ENCODE data around the gene SFMBT1. TPM values are rescaled to one million over a fixed set of nuclear protein-coding genes. Genes with fewer than 3 reads are reported as not detected.

SFMBT1 gene
- total and polyA plus RNA-seq, 2 donors from 2014 or later: 3.4 to 16.0 TPM

GRCh38 chr3:52931328-52931727, 114.5 kb downstream of the SFMBT1 start:
- Histone ChIP-seq H3K36me3 (ENCODE audit: control insufficient read depth in 2 of 3, insufficient read depth in 3 of 3, low read length in 3 of 3) (peaks cover 0 to 14% (median 2%) of the 10 kb centered on the region in 3 donors), H3K4me1 (ENCODE audit: control insufficient read depth in 2 of 3, insufficient read depth in 2 of 3, low read depth in 1 of 3, low read length in 3 of 3) (no peaks in the 10 kb centered on the region)
- FAIRE-seq: no peak

GRCh38 chr3:52930748-52931147, 115.1 kb downstream of the SFMBT1 start:
- intact Hi-C loops (cut with DNase I): no loop called here
- no peaks in the 10 kb centered on the region for H3K27me3 ChIP-seq (ENCODE audit: control insufficient read depth, insufficient read depth, low read length)
- FAIRE-seq: no peak
- H3K9ac ChIP-seq (ENCODE audit: low read length in 3 of 3): no peak overlapping the region
- no peaks in the 10 kb centered on the region for H3K9me3 ChIP-seq (ENCODE audit: control insufficient read depth in 2 of 3, insufficient read depth in 1 of 3, low read length in 3 of 3)
- no peak overlapping the region for H3K27ac ChIP-seq (ENCODE audit: low read depth in 2 of 2, low read length in 2 of 2)
- H3K4me3 ChIP-seq (ENCODE audit: low read length in 3 of 3): no peak overlapping the region
- TF ChIP-seq CTCF (IDR thresholded peaks at IDR 0.05; ENCODE audit: borderline replicate concordance, extremely low read depth, insufficient read depth): no peak
- H3K4me1 ChIP-seq (ENCODE audit: control insufficient read depth in 2 of 3, insufficient read depth in 2 of 3, low read depth in 1 of 3, low read length in 3 of 3): no peaks in the 10 kb centered on the region
- peaks cover 0 to 14% (median 2%) of the 10 kb centered on the region in 3 donors for H3K36me3 ChIP-seq (ENCODE audit: control insufficient read depth in 2 of 3, insufficient read depth in 3 of 3, low read length in 3 of 3)
- DNase-seq: no peak

More at GRCh38 chr3:52931328-52931727, 114.5 kb downstream of the SFMBT1 start:
- no peak for DNase-seq
- Histone ChIP-seq H3K4me3 (ENCODE audit: low read length in 3 of 3) (no peak overlapping the region), H3K27me3 (ENCODE audit: control insufficient read depth, insufficient read depth, low read length) (no peaks in the 10 kb centered on the region), H3K9ac (ENCODE audit: low read length in 3 of 3) (no peak overlapping the region), H3K27ac (ENCODE audit: low read depth in 2 of 2, low read length in 2 of 2) (no peak overlapping the region), H3K9me3 (ENCODE audit: control insufficient read depth in 2 of 3, insufficient read depth in 1 of 3, low read length in 3 of 3) (no peaks in the 10 kb centered on the region)
- TF ChIP-seq CTCF (IDR thresholded peaks at IDR 0.05; ENCODE audit: borderline replicate concordance, extremely low read depth, insufficient read depth): no peak
- intact Hi-C loops (cut with DNase I): no loop called here

- FAIRE-seq: no peak
- intact Hi-C loops (cut with DNase I): no loop called here
- no peak for DNase-seq
- H3K27ac ChIP-seq (ENCODE audit: low read depth in 2 of 2, low read length in 2 of 2): no peak overlapping the region
- H3K36me3 ChIP-seq (ENCODE audit: control insufficient read depth in 2 of 3, insufficient read depth in 3 of 3, low read length in 3 of 3): peaks cover 0 to 12% (median 2%) of the 10 kb centered on the region in 3 donors
- H3K9me3 ChIP-seq (ENCODE audit: control insufficient read depth in 2 of 3, insufficient read depth in 1 of 3, low read length in 3 of 3): no peaks in the 10 kb centered on the region
- no peak overlapping the region for H3K9ac ChIP-seq (ENCODE audit: low read length in 3 of 3)
- H3K27me3 ChIP-seq (ENCODE audit: control insufficient read depth, insufficient read depth, low read length): no peaks in the 10 kb centered on the region
- no peaks in the 10 kb centered on the region for H3K4me1 ChIP-seq (ENCODE audit: control insufficient read depth in 2 of 3, insufficient read depth in 2 of 3, low read depth in 1 of 3, low read length in 3 of 3)
- no peak for TF ChIP-seq CTCF (IDR thresholded peaks at IDR 0.05; ENCODE audit: borderline replicate concordance, extremely low read depth, insufficient read depth)
- H3K4me3 ChIP-seq (ENCODE audit: low read length in 3 of 3): no peak overlapping the region
Observed at GRCh38 chr3:52926554-52926953, 119.3 kb downstream of the SFMBT1 start.
